ENCODE results near the gene ASL. TPM values are rescaled to one million over a fixed set of nuclear protein-coding genes. Genes with fewer than 3 reads are reported as not detected.
"Not testable (repeated sequence)": the region's sequence is repeated elsewhere in the genome, so short reads cannot be mapped to it uniquely, and the experiment has no call there.

The ASL gene
- total RNA-seq, 2 donors from 2014 or later, result 9.2 to 13.0 TPM

- DNase-seq (ENCODE audit: low spot score), result no peak
- Histone ChIP-seq H3K4me3 (no peak overlapping the region), H3K4me1 (peaks cover 0 to 10% of the 10 kb centered on the region in 2 donors)
Observed at GRCh38 chr7:66039094-66039670, 36.4 kb upstream of the ASL start.

GRCh38 chr7:66043681-66044497 lies 31.7 kb upstream of the ASL start:
- peak; percentile 60 for DNase-seq (ENCODE audit: low spot score)
- Histone ChIP-seq H3K27me3 (no peaks in the 10 kb centered on the region), H3K4me1 (peaks cover 0 to 15% of the 10 kb centered on the region in 2 donors), H3K9me3 (no peaks in the 10 kb centered on the region), H3K36me3 (no peaks in the 10 kb centered on the region), H3K27ac (no peak overlapping the region), H3K4me3 (peak overlapping the region; percentile 39 to 48)
- no peak for TF ChIP-seq CTCF (IDR thresholded peaks at IDR 0.05)

More at GRCh38 chr7:66039094-66039670, 36.4 kb upstream of the ASL start:
- no peaks in the 10 kb centered on the region for H3K27me3 ChIP-seq
- no peak for TF ChIP-seq CTCF (IDR thresholded peaks at IDR 0.05)
- no peak overlapping the region for H3K27ac ChIP-seq
- no peaks in the 10 kb centered on the region for H3K36me3 ChIP-seq
- no peaks in the 10 kb centered on the region for H3K9me3 ChIP-seq

GRCh38 chr7:66044498-66044854 lies 31.1 kb upstream of the ASL start:
- H3K27ac ChIP-seq, result not testable (repeated sequence)

GRCh38 chr7:66047426-66047825 lies 28.2 kb upstream of the ASL start:
- H3K9me3 ChIP-seq, result no peaks in the 10 kb centered on the region
- H3K27ac ChIP-seq, result no peak overlapping the region
- no peaks in the 10 kb centered on the region for H3K36me3 ChIP-seq
- H3K4me3 ChIP-seq, result no peak overlapping the region
- no peak for TF ChIP-seq CTCF (IDR thresholded peaks at IDR 0.05)
- H3K4me1 ChIP-seq, result peaks cover 0 to 23% of the 10 kb centered on the region in 2 donors
- no peaks in the 10 kb centered on the region for H3K27me3 ChIP-seq
- DNase-seq (ENCODE audit: low spot score), result no peak

More at GRCh38 chr7:66044498-66044854, 31.1 kb upstream of the ASL start:
- not testable (repeated sequence) for H3K36me3 ChIP-seq; H3K9me3 ChIP-seq; H3K27me3 ChIP-seq; DNase-seq (ENCODE audit: low spot score)
- peaks cover 0 to 15% of the 10 kb centered on the region in 2 donors for H3K4me1 ChIP-seq
- peak overlapping the region; percentile 39 to 48 for H3K4me3 ChIP-seq

- H3K27me3 ChIP-seq; H3K4me1 ChIP-seq; DNase-seq (ENCODE audit: low spot score); H3K36me3 ChIP-seq; H3K4me3 ChIP-seq; H3K9me3 ChIP-seq; H3K27ac ChIP-seq: not testable (repeated sequence)
Observed at GRCh38 chr7:66049886-66050285, 25.7 kb upstream of the ASL start.

- Histone ChIP-seq H3K4me1 (peaks cover 0 to 8% of the 10 kb centered on the region in 2 donors), H3K4me3 (no peak overlapping the region), H3K27ac (no peak overlapping the region), H3K27me3 (no peaks in the 10 kb centered on the region), H3K36me3 (no peaks in the 10 kb centered on the region), H3K9me3 (no peaks in the 10 kb centered on the region)
- no peak for DNase-seq (ENCODE audit: low spot score)
- TF ChIP-seq CTCF (IDR thresholded peaks at IDR 0.05), result no peak
Observed at GRCh38 chr7:66050337-66050957, 25.2 kb upstream of the ASL start.

Data from right atrium auricular region (tissue), 2 donors.